Epithelial cell of esophagus (primary cell): ENCODE results near the gene CRB3.
A peak's percentile ranks its signal among the peaks of the same experiment; 100 is the strongest.

ENCODE experiments used
- DNase-seq: peaks from one replicate; pipeline ENCODE4 v3.0.0; 2010; ENCODE audit warnings: low read depth
- H3K4me3 ChIP-seq: 2 replicates; pipeline ENCODE4 v1.5.1; 2011; ENCODE audit warnings: mild to moderate bottlenecking, low read length, control low read depth
- CTCF ChIP-seq: IDR thresholded peaks from 2 replicates; pipeline ENCODE4 v1.5.1; 2011; ENCODE audit warnings: low read depth, mild to moderate bottlenecking, low read length, control low read depth, inconsistent platforms; ENCODE audit not compliant: insufficient read depth; ENCODE audit errors: missing control alignments

Gene CRB3

GRCh38 chr19:6476155-6476895 is 12.3 kb downstream of the CRB3 start:
- peak overlapping the region; percentile 35 for H3K4me3 ChIP-seq
- peak; percentile 83 for DNase-seq
- no peak for TF ChIP-seq CTCF

GRCh38 chr19:6476896-6477431 is 12.9 kb downstream of the CRB3 start:
- no peak for DNase-seq
- peak overlapping the region; percentile 35 for H3K4me3 ChIP-seq
- TF ChIP-seq CTCF: no peak

GRCh38 chr19:6478815-6479214 is 14.7 kb downstream of the CRB3 start:
- DNase-seq: no peak
- H3K4me3 ChIP-seq: no peak overlapping the region
- TF ChIP-seq CTCF: no peak

GRCh38 chr19:6479836-6480398 is 15.8 kb downstream of the CRB3 start:
- no peak overlapping the region for H3K4me3 ChIP-seq
- DNase-seq: no peak
- no peak for TF ChIP-seq CTCF

- no peak for DNase-seq
- TF ChIP-seq CTCF: no peak
- no peak overlapping the region for H3K4me3 ChIP-seq
Measured at GRCh38 chr19:6480848-6481415, 16.9 kb downstream of the CRB3 start.

- no peak for DNase-seq
- no peak for TF ChIP-seq CTCF
- no peak within 1 kb of the TSS for H3K4me3 ChIP-seq
Measured at GRCh38 chr19:6481541-6482342, 17.7 kb downstream of the CRB3 start, which contains the start of gene DENND1C. DENND1C (minus strand) TSS chr19:6481787; CDS start chr19:6481695, 92 bp downstream.
